GM20431 (cell line): ENCODE data around the gene CEP128.

Source experiments
- in situ Hi-C: fragments of 300-500 bp; cut with MseI, MboI; formaldehyde crosslinking; loops from one replicate; pipeline ENCODE4 v1.15.0; 2020; ENCODE audit warnings: low sequenced_read_pairs; ENCODE audit not compliant: unreplicated experiment

CEP128 gene

DNA sequence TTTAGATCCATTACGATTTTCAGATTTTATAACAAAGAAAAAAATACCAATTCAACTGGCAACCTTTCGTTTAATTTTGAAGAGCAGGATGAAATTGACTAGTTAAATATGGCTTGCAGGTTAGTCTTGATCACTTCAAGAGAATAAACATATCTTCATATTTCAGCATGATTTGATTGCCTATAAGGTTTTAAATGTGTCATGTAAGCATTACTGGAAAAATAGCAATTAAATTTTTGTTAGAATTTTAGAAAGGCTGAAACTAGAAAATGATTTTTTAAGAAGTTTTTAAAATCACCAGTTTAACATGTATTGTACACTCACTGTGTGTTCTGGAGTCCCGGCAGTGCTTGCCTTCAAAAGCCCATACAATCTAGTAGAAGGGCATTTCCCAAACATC is 420.1 kb downstream of the CEP128 start:
- in situ Hi-C loops: no loop called here

DNA sequence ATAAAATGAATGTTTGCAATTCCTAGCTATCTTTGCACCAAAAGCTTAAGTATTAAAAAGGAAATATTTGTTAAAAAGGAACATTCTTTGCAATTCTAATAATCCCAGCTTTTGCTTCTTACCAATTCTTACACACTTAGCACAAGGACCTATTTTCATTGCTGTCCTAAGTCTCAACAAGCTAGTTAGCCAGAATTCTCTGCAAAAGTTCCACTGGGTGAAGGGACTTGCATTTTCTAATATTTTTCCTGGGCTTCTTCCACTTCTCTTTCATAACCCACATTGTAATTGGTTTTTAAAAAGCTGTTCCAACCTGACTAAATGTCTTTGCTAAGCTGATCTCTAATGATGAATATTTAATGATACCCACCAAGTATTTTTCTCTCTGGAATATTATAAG is 422.5 kb downstream of the CEP128 start:
- in situ Hi-C loops: no loop called here

DNA sequence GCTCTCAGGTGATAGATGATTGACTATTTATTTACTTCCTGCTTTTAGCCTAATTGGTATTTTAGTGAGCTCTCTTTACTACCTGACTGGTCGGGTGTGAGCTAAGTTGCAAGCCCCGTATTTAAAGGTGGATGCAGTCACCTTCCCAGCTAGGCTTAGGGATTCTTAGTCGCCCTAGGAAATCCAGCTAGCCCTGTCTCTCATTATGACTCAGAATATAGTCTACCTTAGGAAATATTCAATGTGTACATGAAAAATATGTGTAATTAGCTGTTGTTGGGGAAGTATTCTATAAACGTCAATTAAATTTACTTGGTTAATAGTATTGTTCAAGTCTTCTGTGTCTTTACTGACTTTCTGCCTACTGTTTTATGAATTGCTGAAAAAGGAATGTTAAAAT is 423.4 kb downstream of the CEP128 start:
- in situ Hi-C loops: no loop called here

DNA sequence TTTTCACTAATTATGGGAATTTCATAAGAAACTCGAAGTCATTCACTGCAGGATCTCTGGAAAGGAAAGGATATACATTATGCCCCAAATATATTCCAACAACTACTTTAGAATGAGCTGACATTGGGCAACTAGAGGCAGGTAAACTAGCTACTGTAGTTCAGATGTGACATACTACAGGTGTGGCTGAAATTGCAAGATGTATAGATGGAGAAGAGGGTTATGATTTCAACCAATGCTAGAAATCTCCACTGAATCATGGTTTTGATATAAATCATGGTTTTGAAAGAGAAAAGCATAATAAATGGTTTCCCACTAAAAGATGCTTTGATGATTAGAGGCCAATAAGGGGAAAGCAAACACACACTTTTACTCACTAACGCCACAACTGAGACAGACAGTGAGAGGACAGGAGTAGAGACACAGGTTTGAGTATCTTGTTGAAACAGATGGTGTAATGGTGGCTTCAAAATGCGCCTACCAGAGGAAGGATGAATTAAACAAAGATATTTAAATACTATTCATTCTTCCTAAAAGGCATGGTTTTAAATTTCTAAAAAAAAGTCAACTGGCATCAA is 434.2 kb downstream of the CEP128 start:
- in situ Hi-C loops: no loop called here

DNA sequence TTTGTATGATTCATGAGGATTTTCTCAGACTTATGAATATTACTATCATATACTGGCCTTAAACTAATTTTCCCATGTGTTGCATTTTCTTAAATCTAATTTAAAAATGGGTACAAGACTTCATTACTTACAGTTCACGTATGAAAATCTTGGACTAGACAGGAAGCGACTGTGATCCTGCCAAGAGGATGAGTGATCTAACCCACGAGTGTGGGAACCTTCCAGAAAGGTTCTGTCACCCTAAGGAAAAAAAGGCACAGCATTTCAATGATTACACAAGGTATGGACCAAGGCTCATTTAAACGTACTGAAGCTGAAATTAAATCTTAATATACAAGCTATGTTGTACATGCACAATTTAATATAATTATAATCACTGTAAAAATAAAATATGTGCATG is 436.8 kb downstream of the CEP128 start:
- in situ Hi-C loops: no loop called here

DNA sequence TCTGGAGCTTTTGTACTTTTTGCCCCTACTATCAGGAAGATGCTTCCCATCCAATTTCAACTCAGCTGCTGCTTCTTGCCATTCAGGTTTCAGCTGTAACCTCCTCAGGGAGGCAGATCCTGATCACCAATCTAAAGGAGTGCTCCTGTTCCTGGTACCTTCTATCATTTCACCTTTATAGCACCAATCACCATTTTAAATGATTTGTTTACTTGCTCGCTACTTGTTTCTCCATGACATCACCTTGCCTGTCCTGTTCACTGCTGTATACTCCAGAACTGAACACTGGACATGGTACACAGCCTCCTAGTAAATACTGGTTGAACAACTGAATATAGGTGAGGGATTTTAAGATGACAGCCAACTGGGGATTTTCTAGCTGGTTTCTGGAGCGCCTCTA is 443.0 kb downstream of the CEP128 start:
- in situ Hi-C loops: no loop called here

DNA sequence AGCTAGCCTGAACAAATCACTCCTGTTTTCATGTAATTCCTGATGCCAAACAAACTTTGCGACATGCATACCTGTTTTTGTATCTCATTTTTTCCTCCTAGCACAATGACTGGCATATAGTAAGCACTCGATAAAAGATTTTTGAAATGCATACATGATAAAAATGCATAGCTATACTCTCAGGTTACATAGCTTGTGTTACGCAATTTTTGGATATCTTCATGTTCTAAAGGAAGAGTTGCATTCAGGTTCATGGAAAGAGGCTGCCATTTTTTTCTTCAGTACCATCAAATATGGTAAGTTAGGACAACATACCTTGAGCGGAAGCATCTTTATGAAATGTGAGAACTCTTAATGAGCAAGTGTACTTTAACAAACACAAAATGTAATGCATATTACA is 445.4 kb downstream of the CEP128 start:
- in situ Hi-C loops: no loop called here

DNA sequence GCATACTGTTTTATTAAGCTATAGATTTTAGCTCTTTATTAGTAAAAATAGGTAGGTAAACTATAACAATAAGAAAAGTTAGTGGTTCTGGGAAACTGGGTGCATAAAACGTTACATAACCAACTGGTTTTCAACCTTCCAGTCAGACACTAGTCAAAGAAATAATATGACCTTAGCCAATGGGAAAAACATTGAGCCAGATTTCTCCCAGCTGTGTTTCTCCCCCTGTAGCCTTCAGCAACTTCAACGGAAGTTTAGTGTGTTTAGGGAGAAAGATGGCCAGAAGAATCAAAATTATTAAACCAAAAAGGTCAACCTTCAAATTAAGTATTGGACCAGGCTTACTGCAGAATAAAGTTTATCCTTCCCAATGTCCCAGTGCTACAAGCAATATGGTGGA is 446.8 kb downstream of the CEP128 start:
- in situ Hi-C loops: no loop called here

DNA sequence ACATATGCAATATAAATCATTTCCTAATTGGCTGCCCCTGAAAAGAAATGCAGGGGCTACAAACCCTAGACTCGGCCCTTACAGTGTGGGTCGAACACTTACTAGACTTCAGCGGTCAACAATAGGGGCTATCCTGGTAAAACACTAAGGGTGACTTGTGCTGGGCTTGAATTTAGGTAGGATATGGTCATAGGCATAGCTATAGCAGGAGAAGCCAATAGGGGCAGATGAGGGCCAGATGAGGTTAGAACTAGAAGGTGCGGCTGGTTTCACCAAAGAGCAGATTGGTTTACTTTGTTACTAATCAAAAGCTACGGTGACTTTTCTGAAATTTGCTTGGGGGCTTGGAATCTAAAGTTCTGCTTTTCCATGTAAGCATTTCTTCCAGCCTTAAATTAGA is 447.9 kb downstream of the CEP128 start:
- in situ Hi-C loops: no loop called here

DNA sequence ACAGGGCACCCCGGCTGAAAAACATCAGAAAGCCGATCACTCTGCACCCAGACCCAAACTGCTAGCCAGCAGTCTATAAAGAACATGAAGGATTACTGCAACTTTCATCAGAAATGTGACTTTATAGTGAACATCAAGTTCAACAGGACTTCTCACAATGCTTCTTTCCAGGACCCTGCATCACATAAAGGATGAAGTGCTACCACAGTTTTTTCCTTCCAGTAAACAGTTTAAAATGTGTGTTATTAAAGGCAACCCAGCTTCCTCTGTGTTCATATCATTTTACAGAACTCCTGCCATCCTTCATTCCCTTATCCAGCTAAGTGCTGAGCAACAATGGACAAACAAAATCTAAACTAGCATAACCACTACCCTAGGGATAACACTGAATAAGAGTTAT is 449.9 kb downstream of the CEP128 start:
- in situ Hi-C loops: no loop called here

DNA sequence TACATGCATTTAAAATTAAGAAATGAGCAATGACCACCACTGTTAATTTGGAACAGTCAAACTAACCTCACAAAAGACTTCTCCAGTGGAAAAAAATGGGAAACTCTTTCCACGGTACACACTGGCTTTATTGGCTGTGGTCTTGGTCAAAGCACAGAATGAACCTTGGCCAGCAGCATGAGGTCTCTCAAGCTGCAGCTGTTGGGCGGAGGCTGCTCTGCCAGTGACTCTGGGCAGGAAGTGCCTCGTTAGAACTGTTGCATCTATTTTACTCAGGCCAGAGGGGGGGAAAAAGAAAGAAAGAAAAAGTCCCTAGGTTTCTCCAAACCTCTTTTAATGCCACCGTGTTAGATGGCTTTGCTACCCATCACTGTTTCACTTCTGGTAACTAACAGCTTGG is 450.4 kb downstream of the CEP128 start:
- in situ Hi-C loops: no loop called here

DNA sequence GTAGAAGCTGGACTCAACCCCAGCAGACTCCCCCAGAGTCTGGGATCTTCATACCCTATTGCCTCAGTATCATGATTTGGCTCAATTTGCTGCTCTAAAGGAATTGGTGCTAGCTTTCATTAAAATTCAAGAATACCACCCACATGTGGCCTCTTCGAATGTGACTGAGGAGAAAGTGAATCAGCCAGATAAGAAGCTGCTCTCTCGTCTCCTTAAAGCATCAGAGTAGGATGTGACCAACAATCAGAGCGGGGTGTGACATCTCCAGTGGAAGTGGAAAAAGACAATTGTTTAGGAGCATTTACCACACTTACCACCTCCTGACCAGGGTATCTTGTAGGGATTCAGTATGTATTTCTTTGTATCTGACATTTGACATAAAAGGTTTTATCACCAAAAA is 452.0 kb downstream of the CEP128 start:
- in situ Hi-C loops: no loop called here

DNA sequence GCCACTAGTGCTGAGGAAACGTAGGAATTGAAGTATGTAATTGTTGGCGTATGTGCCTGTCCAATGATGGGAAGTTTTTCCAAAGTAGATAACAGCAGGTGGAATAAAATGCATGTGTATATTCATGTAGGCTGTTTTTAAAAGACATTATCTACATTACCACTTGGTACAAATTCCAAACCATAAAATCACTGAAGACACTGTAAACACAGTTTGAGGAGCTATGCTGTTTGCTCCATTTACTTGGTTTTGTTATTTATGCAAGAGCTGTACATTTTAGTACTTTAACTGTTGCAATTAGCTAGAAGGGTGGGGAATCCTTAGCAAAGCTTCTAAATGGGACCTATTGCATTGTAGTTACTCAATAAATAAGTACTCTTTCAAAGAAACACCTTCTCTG is 455.8 kb downstream of the CEP128 start:
- in situ Hi-C loops: no loop called here

DNA sequence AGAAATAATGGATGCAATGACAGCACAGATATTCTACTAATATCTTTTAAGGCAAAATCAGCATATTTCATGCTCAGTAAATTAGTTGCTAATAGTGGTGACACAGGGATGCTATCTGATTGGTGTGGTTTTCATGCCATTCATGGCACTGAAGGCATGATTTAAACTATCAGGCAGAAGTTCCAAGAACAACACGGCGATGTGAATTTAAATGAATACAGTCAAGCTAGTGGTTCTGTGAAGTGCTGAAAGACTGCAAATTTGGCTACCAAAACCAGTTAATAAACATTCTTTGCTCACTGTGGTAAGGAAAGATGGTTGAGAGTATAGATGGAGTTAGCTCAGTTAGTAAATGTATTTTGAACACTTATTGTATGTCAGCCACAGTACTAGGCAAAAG is 458.2 kb downstream of the CEP128 start:
- in situ Hi-C loops: no loop called here

DNA sequence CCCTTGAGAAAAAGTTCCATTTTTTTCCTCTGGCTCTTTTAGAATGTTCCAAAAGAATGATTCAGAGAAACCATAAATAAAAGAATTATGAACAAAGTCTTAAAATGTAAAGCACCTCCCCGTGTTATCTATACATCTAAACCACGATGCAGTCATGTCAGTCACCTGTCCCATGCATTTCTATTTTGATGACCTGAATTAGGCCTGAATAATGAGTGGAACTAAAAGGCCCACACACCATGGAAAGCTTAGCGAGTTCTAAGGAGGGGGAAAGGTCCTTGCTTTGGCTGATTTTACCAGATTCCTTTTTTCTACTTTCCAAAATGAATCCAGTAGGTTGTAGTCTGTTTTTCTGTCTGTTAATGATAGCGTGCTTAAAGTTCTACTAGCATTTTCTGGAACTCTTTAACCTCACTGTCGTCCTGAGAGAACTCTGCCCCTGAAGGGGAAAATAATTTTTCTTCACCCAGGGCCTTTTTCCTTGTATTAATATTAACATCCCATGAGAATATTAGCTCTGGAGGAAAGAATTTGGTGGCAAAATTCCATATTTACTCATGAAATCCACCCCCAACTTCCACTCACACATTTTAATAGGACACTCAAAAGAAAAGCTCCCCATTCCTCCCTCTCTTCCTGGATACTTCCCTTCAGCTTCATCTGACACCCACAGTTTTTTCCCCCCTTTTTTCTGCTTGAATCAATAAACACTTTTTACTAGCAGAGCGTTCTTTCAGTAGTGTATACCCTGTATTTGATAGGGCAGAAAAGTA is 464.0 kb downstream of the CEP128 start:
- in situ Hi-C loops: no loop called here

DNA sequence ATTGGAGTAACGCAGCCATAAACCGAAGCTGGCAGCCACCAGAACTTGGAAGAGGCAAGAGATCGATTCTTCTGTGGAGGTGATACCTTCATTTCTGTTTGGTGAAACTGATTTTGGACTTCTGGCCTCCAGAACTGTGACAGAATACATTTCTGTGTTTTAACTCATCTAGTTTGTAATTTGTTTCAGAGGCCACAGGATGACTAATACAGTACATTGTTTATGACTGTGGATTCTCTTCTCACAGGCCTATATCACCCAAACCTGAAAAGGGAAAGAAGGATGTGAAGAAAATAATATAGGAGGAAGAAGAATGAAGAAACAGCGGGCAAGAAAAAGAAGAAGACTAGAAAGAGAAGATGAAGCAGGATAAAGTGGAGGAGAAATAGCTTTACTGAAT is 466.5 kb downstream of the CEP128 start:
- in situ Hi-C loops: no loop called here

DNA sequence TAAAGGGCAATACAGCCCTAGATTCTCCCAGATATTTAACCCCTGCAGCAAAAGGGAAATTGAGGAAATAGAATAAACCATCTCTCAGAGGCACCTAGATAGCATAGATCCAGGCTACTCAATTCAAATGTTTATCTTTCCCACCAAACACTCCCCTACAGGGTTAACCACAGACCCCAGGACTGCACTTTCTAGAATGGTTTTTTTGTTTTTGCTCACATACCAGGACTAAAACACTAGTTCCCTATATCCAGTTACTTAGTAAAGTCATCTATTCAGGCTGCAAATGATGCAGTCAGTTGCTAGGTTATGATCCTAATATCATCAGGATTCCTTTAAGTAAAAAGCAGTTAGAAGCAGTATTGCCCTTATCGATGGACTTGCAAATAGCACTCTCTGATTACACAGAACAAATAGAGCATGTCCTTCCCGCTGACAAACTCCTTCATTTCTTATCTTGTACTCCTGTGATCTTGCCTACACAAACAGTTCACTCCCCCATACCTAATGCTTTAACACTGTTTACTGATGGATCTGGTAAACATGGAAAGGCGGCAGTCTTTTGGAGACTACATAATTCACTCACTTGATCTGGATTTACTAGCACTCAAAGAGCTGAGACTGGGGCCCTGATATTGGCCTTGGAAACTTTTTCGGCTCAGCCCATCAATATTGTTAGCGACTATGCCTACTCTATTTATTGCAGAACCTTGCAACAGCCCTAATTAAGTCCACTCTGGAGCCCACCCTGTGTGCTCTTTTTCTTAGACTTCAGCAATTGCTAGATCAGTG is 473.0 kb downstream of the CEP128 start:
- in situ Hi-C loops: no loop called here

DNA sequence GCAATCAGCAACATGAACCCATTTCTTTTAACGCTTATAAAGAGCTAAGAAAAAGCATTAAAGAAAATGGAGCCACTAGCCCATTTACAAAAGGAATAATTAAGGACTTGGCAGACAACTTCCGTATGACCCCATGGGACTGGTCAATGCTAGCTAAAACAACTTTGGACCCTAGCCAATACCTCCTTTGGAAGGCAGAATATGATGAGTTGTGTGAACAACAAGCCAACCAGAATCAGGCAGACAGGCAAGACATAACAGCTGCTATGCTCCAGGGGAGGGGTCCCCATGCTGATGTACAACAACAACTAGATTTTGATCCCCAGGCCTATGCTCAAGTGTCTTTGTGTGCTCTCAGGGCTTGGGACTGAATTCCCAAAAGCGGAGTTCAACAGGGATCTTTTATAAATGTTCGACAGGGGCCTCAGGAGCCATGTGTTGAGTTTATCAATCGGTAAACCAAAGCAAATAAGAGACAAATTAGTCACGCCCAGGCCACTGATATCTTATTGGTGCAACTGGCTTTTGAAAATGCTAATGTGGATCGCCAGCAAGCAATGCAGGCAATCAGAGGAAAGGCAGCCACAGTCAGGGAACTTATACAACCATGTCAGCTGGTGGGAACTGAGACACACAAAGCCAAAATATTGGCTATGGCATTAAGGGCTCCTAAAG is 475.9 kb downstream of the CEP128 start:
- in situ Hi-C loops: no loop called here

DNA sequence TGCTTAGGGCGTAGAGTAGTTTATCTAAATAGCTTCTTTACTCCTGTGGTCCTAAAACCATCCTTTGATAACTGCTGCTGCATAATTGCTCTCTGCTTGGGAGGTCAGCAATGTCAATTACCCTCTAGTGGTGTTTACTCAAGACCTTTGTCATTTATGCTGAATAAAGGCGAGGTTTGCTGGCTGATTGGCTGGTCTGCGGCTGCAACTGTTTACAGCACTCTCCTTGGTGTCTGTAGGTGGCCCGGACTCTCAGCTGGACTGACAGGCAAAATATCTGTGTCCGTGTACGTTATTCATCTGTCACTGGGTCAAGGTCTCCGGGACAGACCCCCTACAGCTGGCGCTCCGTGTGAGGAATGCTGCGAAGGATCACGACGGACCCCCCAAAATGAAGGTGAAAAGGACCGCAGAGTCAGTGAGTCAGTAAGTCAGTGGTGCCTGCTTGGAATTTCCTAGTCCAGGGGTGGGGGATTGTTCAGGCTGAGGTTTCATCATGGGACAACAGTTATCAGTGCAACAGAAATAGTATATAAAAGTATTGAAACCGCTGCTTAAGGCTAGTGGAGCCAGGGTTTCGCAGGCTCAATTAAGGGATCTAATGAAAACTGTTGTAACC is 476.9 kb downstream of the CEP128 start:
- in situ Hi-C loops: no loop called here

DNA sequence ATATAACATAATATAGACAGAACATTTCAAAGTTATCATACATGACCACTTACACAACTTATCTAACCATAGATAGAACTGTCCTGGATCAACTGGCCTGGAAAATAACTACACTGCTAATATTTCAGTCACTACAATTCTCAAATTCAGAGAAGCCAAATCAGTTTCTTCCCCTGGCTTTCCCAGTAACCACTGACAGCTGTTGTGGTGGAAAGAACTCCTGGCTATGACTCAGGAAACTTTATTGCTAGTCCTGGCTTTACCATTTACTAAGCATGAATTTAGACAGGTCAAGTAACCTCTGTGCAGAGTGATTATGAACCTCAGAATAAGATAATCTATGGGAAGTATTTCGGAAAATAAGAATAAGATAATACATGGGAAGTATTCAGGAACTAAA is 485.3 kb downstream of the CEP128 start:
- in situ Hi-C loops: no loop called here
